Ammon's horn (tissue), 1 donor: ENCODE results near the gene PRKRIP1.
"Not testable (repeated sequence)": the region's sequence is repeated elsewhere in the genome, so short reads cannot be mapped to it uniquely, and the experiment has no call there.

Source experiments
- DNase-seq: peaks from one replicate; pipeline ENCODE4 v3.0.0-alpha.2; 2016; ENCODE audit warnings: low spot score

PRKRIP1 gene

GRCh38 chr7:102457352-102457924 lies 61.3 kb downstream of the PRKRIP1 start:
- DNase-seq: no peak

DNA sequence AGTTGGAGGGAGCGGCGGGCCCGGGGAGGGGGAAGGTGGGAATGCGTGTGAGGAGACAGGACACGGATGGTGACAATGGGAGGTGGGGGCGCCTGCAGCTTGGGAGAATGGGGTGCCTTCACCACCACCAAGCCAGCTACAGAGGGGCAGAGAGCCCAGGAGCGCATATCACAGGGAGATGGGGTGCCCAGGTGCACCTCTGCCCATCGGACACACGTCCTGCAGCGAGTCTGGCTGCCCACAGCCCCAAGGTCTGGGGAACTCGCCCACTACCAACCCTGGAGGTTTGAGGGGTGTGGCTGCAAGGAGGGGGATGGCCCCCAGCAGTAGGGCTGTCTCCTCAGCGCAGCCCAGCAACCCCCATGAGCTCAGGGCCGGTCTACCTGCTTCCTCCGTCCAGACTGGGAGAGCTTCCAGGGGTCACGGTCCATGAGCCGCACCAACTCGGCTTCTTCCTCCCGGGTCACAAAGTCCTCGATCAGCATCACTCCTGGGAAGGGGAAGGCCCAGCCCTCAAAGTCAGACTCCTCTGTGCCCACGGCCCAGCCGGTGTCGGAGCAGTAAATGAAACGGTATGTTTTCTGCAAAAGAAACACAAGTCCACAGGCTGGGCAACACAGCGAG lies 63.2 kb downstream of the PRKRIP1 start:
- DNase-seq: no peak

DNA sequence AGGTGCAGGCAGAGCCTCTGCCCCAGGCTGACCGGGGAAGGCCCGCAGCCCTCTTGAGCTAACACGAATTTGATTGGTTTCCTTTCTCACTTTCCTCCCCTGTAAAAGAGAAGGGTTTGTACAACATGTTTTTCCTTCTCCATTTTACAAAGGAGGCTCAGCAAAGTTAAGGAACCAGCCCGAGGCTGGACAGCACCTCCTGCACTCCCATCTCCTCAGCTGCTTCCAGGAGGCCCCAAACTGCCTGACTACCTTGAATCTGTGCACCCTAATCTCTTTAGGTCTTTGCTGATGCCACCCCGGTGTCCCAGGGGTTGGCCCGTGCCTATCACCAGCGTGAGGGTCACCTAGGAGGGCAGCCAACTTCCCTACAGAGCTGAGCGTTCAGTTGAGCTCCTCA lies 64.3 kb downstream of the PRKRIP1 start:
- DNase-seq: no peak

GRCh38 chr7:102463841-102464576 lies 67.8 kb downstream of the PRKRIP1 start:
- no peak for DNase-seq

GRCh38 chr7:102464577-102465280 lies 68.6 kb downstream of the PRKRIP1 start, which contains the start of the genes ALKBH4 and LRWD1:
TSS of gene ALKBH4 (minus strand) at chr7:102464863. CDS start at chr7:102464836, 27 bp downstream.
TSS of gene LRWD1 (plus strand) at chr7:102464984. CDS start at chr7:102465081, 97 bp downstream.
- DNase-seq: peak; percentile 92

GRCh38 chr7:102466097-102466496 lies 69.9 kb downstream of the PRKRIP1 start:
- DNase-seq: no peak

DNA sequence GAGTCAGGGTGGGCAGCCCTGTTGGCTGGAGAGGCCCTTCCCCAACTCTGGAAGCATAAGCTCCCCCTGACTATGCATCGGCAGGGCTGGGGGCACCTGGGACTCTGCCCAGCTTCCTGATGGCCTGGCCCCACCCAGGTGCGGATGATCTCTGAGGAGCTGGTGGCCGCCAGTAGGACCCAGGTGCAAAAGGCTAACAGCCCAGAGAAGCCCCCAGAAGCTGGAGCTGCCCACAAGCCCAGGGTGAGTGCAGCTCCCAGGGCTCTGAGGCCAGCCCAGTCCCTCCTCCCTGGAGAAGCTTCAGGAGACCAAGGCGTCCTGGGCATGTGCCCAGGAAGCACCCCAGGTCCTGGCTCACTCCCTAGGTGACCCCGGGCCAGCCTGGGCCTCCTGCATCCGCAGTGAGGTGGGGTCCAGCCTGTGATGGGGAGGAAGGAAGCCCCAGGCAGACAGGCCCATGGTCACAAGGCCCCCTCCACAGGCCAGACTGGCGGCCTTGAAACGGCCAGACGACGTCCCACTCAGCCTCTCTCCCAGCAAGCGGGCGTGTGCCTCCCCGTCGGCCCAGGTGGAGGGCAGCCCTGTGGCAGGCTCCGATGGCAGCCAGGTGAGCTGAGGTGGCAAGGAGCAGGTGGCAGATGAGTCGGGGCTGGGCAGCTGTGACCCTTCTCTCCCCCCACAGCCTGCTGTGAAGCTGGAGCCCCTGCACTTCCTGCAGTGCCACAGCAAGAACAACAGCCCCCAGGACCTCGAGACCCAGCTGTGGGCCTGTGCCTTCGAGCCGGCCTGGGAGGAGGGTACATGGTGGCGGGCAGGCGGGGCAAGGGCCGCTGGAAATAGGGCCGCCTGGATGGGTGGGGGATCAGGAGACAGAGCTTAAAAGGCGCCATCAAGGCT lies 71.7 kb downstream of the PRKRIP1 start:
- DNase-seq: no peak

DNA sequence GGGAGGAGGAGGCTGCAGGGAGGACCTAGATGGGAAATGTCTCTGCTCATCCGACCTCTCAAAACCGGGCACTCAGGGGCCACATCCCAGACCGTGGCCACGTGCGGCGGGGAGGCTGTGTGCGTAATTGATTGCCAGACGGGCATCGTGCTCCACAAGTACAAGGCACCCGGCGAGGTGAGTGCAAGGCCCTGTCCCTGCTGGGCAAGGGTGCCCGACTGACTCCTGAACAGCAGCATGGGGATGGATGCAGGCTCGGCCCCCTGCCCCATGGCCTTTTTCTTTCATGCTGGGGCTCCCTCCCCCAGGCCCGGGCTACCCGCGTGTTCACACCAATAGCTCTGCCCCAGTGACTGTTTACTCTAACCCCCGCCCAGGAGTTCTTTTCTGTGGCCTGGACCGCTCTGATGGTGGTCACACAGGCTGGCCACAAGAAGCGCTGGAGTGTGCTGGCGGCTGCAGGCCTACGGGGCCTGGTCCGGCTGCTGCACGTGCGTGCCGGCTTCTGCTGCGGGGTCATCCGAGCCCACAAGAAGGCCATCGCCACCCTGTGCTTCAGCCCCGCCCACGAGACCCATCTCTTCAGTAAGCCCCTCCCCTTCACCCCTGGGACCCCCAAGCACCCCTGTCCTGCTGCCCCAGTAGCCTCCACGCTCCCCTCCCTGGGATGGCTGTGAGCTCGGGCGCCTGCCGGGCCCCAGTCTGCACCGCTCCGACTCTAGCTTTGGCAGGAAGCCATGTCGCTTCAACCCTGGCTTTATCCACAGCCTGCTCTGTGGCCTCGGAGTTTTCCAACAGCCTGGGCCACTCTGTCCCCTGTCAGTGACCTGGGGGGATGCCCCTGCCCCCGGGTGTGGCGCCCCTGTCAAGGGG lies 72.6 kb downstream of the PRKRIP1 start:
- DNase-seq: no peak

GRCh38 chr7:102469351-102469971 lies 73.3 kb downstream of the PRKRIP1 start:
- no peak for DNase-seq

DNA sequence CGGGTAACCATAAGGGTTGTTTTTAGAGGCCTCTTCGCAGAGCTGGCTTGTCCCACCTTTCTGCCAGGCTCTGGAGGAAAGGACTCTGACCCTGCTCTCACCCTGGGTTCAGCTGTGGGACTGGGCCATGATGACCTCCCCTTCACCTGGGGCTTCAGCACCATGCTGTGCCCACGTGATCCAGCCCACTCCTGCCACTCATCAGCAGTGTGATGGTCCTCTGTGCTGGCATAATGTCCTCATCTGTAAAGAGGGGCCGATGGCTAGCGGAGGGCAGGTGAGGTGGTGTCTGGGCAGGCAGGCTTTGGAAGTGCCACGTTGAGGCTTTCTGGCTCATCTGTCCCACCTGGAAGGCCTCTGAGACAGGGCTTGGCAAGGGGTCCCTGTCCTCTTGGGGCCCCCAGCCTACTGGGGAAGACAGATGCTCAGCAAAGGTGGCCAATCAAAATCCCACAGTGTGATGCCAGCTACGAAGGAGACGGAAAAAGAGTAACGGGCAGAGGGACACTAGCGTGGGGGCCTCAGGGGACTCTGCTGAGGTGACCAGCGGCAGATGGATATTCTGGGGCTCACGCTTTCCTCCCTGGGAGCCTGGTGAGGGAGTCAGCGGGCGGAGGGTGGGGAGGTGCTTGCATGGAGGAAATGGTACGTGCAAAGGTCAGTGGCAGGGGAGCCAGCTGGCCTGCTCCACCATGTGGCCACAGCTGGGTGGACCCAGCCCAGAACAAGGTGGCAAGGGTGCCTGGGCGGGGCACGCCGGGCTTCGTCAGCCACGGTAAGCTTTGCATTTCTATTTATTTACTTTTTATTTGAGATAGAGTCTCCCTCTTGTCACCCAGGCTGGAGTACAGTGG lies 74.0 kb downstream of the PRKRIP1 start:
- no peak for DNase-seq

- no peak for DNase-seq
These were observed 75.6 kb downstream of the PRKRIP1 start for GRCh38 chr7:102471791-102472125.

DNA sequence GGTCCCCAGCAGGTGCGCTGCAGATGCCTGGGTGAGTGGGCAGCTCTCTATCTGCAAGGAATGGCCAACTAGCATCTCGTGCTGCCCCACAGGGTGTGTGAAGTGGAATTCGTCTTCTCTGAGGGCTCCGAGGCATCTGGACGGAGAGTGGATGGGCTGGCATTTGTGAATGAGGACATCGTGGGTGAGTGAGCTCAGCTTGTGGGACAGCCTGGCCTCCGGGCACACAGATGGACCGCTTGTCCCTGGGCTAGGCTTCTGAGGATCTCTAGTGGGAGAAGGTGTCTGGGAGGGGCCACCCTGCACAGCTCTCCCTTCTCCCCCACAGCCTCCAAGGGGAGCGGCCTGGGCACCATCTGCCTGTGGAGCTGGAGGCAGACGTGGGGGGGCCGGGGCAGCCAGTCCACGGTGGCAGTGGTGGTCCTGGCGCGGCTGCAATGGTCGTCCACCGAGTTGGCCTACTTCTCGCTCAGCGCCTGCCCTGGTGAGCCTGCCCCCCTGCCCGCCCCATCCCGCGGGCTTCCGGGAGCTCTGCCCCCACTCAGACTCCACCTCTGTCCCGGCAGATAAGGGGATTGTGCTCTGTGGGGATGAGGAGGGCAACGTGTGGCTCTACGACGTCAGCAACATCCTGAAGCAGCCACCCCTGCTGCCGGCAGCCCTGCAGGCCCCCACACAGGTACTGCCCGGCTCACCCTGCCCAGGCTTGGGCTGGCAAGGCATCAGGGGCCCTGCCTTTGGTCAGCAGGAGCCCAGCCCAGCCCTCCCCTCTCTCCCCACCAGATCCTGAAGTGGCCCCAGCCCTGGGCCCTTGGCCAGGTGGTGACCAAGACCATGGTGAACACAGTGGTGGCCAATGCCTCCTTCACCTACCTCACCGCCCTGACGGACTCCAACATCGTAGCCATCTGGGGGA lies 76.2 kb downstream of the PRKRIP1 start:
- no peak for DNase-seq

DNA sequence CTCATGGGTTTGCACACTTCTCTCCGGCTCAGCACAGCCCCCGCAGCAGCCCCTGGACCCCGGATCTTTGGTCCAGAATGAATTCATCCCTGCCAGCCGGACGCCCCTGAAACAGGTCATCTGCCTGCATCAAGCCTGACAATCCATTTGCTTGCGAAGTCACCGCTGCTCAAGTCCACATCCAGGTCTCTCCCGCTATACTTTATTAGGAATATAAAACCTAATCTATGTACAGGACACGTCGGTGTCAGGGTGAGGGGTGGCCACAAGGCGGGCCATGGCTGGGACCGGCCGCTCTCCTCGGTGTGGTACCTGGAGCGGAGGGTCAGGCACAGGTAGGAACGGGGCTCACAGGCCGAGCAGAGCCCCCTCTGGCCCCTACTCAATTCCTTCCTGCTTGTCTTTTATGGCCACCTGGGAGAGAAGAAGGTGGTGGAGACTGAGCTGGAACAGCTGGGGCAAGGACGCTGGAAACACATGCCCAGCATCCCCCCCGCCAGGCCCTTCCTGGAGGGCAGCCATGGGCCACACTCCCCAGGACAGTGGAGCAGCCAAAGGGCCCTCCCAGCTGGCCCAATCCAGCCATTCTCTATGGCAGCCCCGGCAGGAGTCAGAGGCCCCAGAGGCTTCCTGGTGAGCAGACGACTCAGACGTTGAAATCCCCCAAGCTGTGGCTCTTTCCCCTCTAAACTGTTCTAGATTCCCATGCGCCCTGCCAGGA lies 77.3 kb downstream of the PRKRIP1 start:
- DNase-seq: no peak

DNA sequence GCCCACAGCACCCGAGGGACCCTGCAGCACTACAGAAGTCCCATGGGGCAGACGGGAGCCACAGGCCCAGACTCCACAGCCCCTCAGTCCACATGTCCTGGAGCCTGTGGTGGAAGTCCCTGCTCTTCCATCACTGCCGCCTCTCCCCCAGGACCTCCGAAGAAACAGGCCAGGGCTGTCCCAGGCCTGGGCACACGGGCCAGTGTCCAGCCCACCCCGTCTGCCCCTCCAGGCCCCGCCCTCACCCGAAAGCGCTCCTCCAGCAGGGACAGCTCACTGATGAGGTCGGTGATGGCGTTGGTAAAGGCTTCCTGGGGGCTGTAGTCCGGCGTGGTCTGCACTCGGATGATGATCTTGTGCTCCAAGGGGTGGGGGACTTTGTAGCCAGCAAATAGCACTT lies 78.0 kb downstream of the PRKRIP1 start:
- DNase-seq: not testable (repeated sequence)

GRCh38 chr7:102474736-102475435 lies 78.7 kb downstream of the PRKRIP1 start:
- DNase-seq: not testable (repeated sequence)
